NCI-H460 (cell line): ENCODE results near the gene MYT1. TPM values are rescaled to one million over a fixed set of nuclear protein-coding genes. Genes with fewer than 3 reads are reported as not detected.
A peak's percentile ranks its signal among the peaks of the same experiment; 100 is the strongest.
"Not testable (repeated sequence)": the region's sequence is repeated elsewhere in the genome, so short reads cannot be mapped to it uniquely, and the experiment has no call there.

Source experiments
- DNase-seq: peaks from one replicate; pipeline ENCODE4 v3.0.0-alpha.2; 2016; ENCODE audit warnings: low read depth; ENCODE audit errors: extremely low read depth
- total RNA-seq: library from RNA; depleted of rRNA; stranded (reverse); fragments of >200 nt; shearing (Covaris generic); gene quantifications from 2 replicates; pipeline ENCODE4 v1.2.3, GENCODE V29; 2014

MYT1 gene
- total RNA-seq, 1 experiment from 2014 or later = not detected

DNA sequence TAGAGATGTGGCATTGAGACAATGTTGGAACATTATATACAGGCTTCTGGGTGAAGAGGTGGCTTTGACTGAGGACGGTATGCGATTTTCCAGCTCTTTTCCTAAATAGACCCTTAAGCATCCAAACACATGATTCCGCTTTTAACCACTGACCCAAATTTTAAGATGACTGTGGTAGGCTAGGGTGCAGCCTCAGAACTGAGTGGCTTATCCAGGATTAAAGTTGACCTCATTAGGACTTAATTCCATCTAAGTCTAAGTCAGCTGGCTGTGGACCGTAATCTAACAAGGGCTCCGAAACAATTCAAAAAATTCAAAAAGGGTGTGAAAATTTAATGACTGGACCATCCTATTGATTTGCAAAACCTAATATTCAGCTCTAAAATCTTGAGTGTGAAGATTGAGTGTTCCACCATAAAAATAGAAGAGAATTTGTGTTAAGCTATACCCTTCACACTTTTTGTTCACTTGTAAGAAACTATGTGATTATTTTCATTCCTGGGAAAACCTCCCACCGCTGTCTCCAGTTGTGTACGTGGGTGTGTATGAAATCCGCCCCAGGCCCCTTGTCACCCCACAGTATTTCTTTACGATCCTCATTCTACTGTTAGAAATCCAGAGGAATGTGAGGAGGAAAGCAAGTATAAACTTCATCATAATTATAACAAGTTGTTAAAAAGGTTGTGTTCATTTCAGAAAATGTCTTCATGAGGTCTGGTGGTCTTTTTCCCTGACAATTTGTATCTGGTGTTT is 94.0 kb downstream of the MYT1 start:
- no peak for DNase-seq

DNA sequence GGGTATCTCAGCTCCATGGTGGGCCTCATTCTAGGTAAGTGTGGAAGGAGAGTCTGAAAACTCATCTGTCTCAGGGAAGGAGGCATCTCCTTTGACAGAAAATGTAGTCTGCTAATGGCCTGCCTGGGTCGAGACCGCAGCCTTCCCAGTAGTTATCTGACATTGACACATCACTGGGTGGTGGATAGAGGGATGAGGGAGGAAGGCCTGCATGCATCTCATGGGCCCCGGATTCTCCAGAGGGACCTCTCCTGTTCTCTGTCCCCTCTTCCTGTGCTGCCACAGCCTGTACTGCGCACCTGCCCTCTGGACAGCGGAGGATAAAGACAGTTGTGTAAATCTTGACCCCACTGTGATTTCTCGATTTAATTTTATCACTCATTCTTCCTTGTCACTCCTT is 96.0 kb downstream of the MYT1 start:
- no peak for DNase-seq

GRCh38 chr20:64261138-64261537 is 96.9 kb downstream of the MYT1 start:
- no peak for DNase-seq

DNA sequence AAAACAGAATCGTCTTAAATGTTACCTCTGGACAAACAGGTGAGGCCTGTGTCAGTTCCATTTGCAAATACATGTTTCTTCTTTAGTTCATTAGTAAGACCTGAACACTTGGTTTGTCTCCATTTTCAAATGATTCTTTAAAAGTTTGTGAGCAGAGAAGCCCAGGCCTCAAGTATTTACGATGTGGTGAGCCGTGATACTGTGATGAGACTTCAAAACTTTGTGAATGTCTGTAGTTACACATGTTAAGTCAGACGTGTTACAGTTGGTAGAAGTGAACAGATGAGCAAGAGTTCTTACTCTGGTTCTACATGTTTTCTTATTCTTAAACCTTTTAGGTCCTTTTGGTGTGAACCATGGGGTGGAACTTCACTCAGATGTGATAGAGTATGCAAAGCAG is 99.8 kb downstream of the MYT1 start:
- no peak for DNase-seq

- DNase-seq = no peak
These were observed 100.9 kb downstream of the MYT1 start for GRCh38 chr20:64265201-64265600.

DNA sequence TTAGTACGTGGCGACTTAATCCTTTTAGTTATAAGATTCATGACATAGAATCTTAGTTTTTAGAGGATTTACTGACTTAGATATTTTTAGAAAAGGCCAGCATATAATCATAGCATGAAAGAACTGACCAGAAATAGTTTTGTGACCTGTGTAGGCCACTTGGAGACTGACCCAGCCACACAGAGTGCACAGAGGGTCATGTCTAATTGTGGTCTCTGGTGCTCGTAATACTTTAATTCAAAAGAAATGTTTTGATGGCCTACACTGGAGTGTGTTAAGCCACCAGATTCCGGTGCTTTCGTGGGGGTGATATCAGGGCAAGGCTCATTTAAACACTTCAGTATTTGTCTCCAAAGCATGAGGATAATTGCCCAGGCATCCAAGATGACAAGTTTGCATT is 102.7 kb downstream of the MYT1 start:
- DNase-seq = no peak

- DNase-seq = no peak
These were observed 103.9 kb downstream of the MYT1 start for GRCh38 chr20:64268174-64268573.

DNA sequence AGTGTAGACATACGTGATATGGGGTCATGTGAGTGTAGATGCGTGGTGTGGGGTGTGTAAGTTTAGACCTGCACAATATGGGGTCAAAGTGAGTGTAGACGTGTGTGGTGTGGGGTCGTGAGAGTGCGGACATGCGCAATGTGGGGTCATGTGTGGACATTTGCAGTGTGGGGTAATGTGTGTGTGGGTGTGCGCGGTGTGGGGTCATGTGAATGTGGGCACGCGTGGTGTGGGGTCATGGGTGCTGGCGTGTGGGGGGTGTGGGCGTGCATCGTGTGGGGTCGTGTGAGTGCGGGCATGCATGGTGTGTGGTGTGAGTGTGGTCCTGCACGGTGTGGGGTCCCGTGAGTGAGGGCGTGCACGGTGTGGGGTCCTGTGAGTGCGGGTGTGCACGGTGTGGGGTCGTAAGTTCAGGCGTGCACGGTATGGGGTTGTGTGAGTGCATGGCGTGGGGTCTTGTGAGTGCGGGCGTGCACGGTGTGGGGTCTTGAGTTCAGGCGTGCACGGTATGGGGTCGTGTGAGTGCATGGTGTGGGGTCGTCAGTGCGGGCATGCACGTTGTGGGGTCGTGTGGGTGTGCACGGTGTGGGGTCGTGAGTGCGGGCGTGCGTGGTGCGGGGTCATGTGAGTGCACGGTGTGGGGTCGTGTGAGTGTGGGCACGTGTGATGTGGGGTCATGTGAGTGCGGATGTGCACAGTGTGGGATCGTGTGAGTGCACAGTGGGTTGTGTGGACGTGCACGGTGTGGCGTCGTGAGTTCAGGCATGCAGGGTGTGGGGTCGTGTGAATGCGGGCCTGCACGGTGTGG is 105.6 kb downstream of the MYT1 start:
- no peak for DNase-seq

DNA sequence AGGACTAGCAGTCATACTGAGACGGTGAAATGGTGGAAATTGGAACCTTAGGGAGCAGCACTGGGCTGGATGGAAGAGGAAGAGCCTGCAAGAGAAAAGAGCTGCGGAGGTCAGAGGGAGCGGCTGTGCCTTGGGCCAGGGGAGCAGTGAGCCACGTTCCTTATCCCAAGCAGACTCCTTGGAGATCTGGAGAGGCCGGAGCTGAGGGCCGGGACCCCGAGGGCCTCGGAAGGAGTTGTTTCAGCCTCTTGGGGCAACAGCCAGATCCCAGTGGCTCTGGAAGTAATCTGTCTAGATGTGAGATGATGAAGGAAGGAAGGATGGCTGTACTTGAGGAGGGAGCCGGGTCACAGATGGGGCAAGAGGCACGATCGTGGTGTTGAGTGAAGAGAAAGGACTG is 107.4 kb downstream of the MYT1 start:
- no peak for DNase-seq

DNA sequence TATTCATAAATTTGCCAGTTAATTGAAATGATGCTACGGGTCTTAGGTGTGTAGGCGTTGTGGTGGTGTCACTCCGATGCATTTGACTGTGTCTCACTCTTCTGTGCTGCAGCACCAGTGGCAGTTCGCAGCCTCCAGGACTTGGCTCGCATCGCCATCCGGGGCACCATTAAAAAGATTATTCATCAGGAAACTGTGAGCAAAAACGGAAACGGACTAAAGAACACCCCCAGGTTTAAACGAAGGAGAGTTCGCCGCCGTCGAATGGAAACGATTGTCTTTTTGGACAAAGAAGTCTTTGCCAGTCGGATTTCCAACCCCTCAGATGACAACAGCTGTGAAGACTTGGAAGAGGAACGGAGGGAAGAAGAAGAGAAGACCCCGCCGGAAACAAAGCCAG is 108.9 kb downstream of the MYT1 start:
- no peak for DNase-seq

DNA sequence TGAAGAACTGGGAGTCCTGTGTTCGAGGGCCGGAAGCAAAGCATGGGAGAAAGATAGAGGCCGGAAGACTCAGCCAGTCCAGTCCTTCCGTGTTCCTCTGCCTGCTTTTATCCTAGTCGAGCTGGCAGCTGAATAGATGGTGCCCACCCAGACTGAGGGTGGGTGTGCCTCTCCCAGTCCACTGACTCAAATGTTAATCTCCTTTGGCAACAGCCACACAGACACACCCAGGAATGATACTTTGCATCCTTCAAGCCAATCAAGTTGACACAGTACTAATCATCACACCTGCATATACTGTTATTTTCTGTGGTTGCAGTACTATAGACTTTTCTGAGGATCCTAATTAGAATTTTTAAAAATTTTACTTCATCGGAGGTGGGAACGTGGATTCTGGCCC is 112.6 kb downstream of the MYT1 start:
- DNase-seq = no peak

DNA sequence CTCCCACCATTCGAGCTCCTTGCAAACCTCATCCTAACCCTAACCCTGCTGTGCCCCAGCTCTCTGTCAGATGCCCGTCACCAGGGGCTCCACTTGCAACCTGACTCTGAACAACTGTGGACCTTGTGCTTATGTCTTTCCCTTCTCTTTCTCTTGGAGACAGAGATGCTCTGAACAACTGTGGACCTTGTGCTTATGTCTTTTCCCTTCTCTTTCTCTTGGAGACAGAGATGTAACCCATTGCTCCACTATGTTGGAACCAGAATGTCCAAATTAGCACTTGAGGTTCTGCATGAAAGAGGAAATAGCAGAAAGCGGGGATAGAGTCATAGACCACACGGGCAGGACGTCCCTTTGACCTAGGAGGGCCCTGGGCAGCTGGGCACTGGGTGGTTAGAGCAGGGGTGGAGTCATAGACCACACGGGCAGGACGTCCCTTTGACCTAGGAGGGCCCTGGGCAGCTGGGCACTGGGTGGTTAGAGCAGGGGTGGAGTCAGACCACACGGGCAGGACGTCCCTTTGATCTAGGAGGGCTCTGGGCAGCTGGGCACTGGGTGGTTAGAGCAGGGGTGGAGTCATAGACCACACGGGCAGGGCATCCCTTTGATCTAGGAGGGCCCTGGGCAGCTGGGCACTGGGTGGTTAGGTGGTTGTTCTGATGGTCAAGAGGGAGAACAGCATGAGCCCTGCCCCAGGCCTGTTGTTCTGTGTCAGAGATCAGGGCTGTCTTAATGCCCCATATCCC is 113.5 kb downstream of the MYT1 start:
- DNase-seq = no peak

DNA sequence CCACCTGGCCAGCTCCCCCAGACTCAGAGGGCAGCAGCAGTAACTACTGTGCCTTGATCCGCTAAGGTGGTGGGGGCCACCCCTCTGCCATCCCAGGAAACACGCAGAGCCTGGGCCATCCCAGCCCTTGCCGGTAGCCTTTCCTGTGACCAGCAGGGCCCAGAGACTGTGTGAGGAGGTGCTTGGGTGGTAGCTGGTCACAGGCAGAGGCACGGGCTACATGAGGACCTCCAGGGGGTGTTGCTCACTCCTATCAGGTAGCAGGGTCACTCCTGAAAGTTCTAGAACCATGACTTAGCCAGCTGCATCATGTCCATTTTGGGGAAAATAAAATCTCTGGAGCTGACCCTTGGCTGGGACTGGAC is 114.0 kb downstream of the MYT1 start:
- no peak for DNase-seq

GRCh38 chr20:64279826-64280459 is 115.7 kb downstream of the MYT1 start:
- no peak for DNase-seq

GRCh38 chr20:64280460-64280843 is 116.2 kb downstream of the MYT1 start:
- DNase-seq = no peak

DNA sequence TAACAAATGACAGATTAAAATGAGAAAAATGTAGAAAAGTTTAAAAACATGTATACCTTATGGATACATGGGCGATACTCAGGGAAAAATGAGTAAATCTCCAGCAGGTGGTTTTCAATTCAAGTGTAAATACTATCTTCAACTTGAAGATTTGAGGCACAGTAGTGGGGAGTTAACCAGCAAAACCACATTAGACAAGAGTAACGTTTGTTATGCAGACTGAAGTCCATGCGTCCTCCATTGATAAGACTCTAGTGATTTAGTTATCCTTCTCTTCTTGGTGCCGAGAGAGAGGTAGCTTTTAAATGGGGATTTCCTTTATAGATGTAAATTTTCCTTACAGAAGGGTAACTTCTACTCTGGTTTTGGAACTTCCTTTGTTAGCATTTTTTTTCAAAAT is 119.4 kb downstream of the MYT1 start:
- DNase-seq = no peak

GRCh38 chr20:64285579-64286446 is 121.6 kb downstream of the MYT1 start:
- peak; percentile 11 for DNase-seq

- not testable (repeated sequence) for DNase-seq
These were observed 122.4 kb downstream of the MYT1 start for GRCh38 chr20:64286447-64287263.

- DNase-seq = not testable (repeated sequence)
These were observed 123.0 kb downstream of the MYT1 start for GRCh38 chr20:64287264-64287590.
